Choroid plexus epithelial cell (primary cell): ENCODE results near the gene GPS2.

Experiments
- DNase-seq: peaks from one replicate; pipeline ENCODE4 v3.0.0-alpha.2; 2010; ENCODE audit warnings: low read depth
- H3K4me3 ChIP-seq: 2 replicates; pipeline ENCODE4 v1.5.1; 2011; ENCODE audit warnings: low read depth, mild to moderate bottlenecking, control low read depth, low read length, moderate library complexity
- TF ChIP-seq, protein P1 (sequence below): conservative IDR thresholded peaks from 2 replicates; pipeline ENCODE4 v1.5.1; 2011; ENCODE audit warnings: low read depth, mild to moderate bottlenecking, control low read depth, inconsistent platforms, low read length, moderate library complexity

The GPS2 gene

GRCh38 chr17:7281953-7282751 is 33.0 kb downstream of the GPS2 start:
- H3K4me3 ChIP-seq: peak overlapping the region; percentile 54
- TF ChIP-seq, protein P1, sequence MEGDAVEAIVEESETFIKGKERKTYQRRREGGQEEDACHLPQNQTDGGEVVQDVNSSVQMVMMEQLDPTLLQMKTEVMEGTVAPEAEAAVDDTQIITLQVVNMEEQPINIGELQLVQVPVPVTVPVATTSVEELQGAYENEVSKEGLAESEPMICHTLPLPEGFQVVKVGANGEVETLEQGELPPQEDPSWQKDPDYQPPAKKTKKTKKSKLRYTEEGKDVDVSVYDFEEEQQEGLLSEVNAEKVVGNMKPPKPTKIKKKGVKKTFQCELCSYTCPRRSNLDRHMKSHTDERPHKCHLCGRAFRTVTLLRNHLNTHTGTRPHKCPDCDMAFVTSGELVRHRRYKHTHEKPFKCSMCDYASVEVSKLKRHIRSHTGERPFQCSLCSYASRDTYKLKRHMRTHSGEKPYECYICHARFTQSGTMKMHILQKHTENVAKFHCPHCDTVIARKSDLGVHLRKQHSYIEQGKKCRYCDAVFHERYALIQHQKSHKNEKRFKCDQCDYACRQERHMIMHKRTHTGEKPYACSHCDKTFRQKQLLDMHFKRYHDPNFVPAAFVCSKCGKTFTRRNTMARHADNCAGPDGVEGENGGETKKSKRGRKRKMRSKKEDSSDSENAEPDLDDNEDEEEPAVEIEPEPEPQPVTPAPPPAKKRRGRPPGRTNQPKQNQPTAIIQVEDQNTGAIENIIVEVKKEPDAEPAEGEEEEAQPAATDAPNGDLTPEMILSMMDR: no peak
- no peak for DNase-seq

GRCh38 chr17:7281074-7281952 is 33.8 kb downstream of the GPS2 start, which contains the start of gene SLC2A4:
TSS of gene SLC2A4 (plus strand) at chr17:7281718. CDS start at chr17:7281935, 217 bp downstream.
- peak; percentile 96 for DNase-seq
- H3K4me3 ChIP-seq: peak within 1 kb of the TSS; percentile 54
- TF ChIP-seq, protein P1: no peak

GRCh38 chr17:7280519-7281073 is 34.6 kb downstream of the GPS2 start:
- peak; percentile 82 for DNase-seq
- H3K4me3 ChIP-seq: peak overlapping the region; percentile 37
- TF ChIP-seq, protein P1: peak; percentile 95

- TF ChIP-seq, protein P1: no peak
- no peak overlapping the region for H3K4me3 ChIP-seq
- no peak for DNase-seq
Observed at GRCh38 chr17:7279448-7279847, 35.7 kb downstream of the GPS2 start.

- DNase-seq: no peak
- TF ChIP-seq, protein P1: no peak
- H3K4me3 ChIP-seq: no peak overlapping the region
Observed at GRCh38 chr17:7266784-7267183, 48.4 kb downstream of the GPS2 start.

DNA sequence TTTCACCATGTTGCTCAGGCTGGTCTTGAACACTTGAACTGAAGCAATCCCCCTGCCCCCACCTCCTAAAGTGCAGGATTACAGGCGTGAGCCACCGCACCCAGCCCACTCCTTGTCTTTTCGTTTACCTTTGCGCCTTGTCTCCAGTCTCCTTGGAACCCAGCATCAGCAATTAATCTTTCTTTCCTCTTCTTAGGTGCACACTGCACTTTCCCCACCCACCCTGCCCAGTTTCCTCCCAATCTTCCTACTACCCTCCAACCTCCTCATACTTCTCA is 51.4 kb downstream of the GPS2 start:
- TF ChIP-seq, protein P1: no peak
- H3K4me3 ChIP-seq: no peak overlapping the region
- no peak for DNase-seq
